SK-N-SH treated with all-trans-retinoic acid at 6 μM for 48 hours (cell line): ENCODE data around the gene FCER1A.

ENCODE experiments used
- ATAC-seq: fragments of 200-7000 bp; cut with Tn5 transposase; 3 replicates; pipeline ENCODE4 v1.9.1; 2020; ENCODE audit warnings: mild to moderate bottlenecking, moderate library complexity
- ARNTL ChIP-seq: fragments of 450-650 bp; formaldehyde crosslinking; IDR thresholded peaks from 2 replicates; pipeline ENCODE4 v1.5.0; 2020; ENCODE audit warnings: low read depth, mild to moderate bottlenecking, moderate library complexity, borderline replicate concordance
- BACH2 ChIP-seq: fragments of 250-450 bp; sonication (Bioruptor Pico); IDR thresholded peaks from 2 replicates; pipeline ENCODE4 v1.9.0; 2021; ENCODE audit warnings: mild to moderate bottlenecking, borderline replicate concordance
- CREB5 ChIP-seq: fragments of 250-450 bp; sonication (Bioruptor Pico); IDR thresholded peaks from 2 replicates; pipeline ENCODE4 v1.5.1; 2020; ENCODE audit warnings: low read depth, mild to moderate bottlenecking, moderate library complexity
- ESRRG ChIP-seq: fragments of 250-450 bp; sonication (Bioruptor Pico); IDR thresholded peaks from 2 replicates; pipeline ENCODE4 v1.6.1; 2021; ENCODE audit warnings: mild to moderate bottlenecking
- GLIS3 ChIP-seq: fragments of 250-450 bp; sonication (Bioruptor Pico); IDR thresholded peaks from 2 replicates; pipeline ENCODE4 v1.5.0; 2020; ENCODE audit warnings: mild to moderate bottlenecking, moderate library complexity
- ISL1 ChIP-seq: fragments of 250-450 bp; sonication (Bioruptor Pico); IDR thresholded peaks from 2 replicates; pipeline ENCODE4 v2.1.2; 2022; ENCODE audit warnings: mild to moderate bottlenecking, moderate library complexity
- OSR1 ChIP-seq: fragments of 250-450 bp; sonication (Bioruptor Pico); IDR thresholded peaks from 2 replicates; pipeline ENCODE4 v1.8.0; 2022; ENCODE audit warnings: moderate library complexity, mild to moderate bottlenecking, inconsistent platforms
- PATZ1 ChIP-seq: fragments of 250-450 bp; sonication (Bioruptor Pico); IDR thresholded peaks from 2 replicates; pipeline ENCODE4 v1.8.0; 2020; ENCODE audit warnings: mild to moderate bottlenecking, moderate library complexity, borderline replicate concordance
- POU6F1 ChIP-seq: fragments of 250-450 bp; sonication (Bioruptor Pico); IDR thresholded peaks from 2 replicates; pipeline ENCODE4 v1.8.0; 2021; ENCODE audit warnings: low read depth, mild to moderate bottlenecking, moderate library complexity, borderline replicate concordance
- PPARA ChIP-seq: fragments of 250-450 bp; sonication (Bioruptor Pico); IDR thresholded peaks from 2 replicates; pipeline ENCODE4 v1.5.0; 2020; ENCODE audit warnings: mild to moderate bottlenecking, borderline replicate concordance
- TCF4 ChIP-seq: fragments of 250-450 bp; sonication (Bioruptor Pico); IDR thresholded peaks from 2 replicates; pipeline ENCODE4 v1.8.0; 2021; ENCODE audit warnings: mild to moderate bottlenecking, moderate library complexity, borderline replicate concordance
- TOX ChIP-seq: fragments of 250-450 bp; sonication (Bioruptor Pico); IDR thresholded peaks from 2 replicates; pipeline ENCODE4 v1.8.0; 2021; ENCODE audit warnings: mild to moderate bottlenecking, moderate library complexity, borderline replicate concordance
- TSHZ2 ChIP-seq: fragments of 250-450 bp; sonication (Bioruptor Pico); IDR thresholded peaks from 2 replicates; pipeline ENCODE4 v1.5.0; 2020; ENCODE audit warnings: mild to moderate bottlenecking, moderate library complexity
- ZC3H10 ChIP-seq: fragments of 250-450 bp; sonication (Bioruptor Pico); IDR thresholded peaks from 2 replicates; pipeline ENCODE4 v1.5.1; 2021; ENCODE audit warnings: mild to moderate bottlenecking, moderate library complexity
- ZFP30 ChIP-seq: fragments of 450-650 bp; formaldehyde crosslinking; IDR thresholded peaks from 2 replicates; pipeline ENCODE4 v1.5.0; 2022; ENCODE audit warnings: mild to moderate bottlenecking, moderate library complexity
- ZNF565 ChIP-seq: fragments of 450-650 bp; formaldehyde crosslinking; conservative IDR thresholded peaks from 2 replicates; pipeline ENCODE4 v1.5.0; 2020; ENCODE audit warnings: low read depth, mild to moderate bottlenecking, moderate library complexity
- ZNF70 ChIP-seq: fragments of 450-650 bp; formaldehyde crosslinking; IDR thresholded peaks from 2 replicates; pipeline ENCODE4 v1.5.0; 2020; ENCODE audit warnings: mild to moderate bottlenecking, moderate library complexity

FCER1A gene

GRCh38 chr1:159289060-159289459, 13.1 kb upstream of the FCER1A start:
- no peak for ATAC-seq
- TF ChIP-seq ISL1 (CRISPR knock-in tag) (no peak), POU6F1 (CRISPR knock-in tag) (no peak), ZC3H10 (CRISPR knock-in tag) (no peak), BACH2 (CRISPR knock-in tag) (no peak), CREB5 (no peak)

- TF ChIP-seq TCF4: no peak
- no peak for TF ChIP-seq GLIS3 (CRISPR knock-in tag)
- no peak for TF ChIP-seq ZFP30 (CRISPR knock-in tag)
- TF ChIP-seq ZNF565 (CRISPR knock-in tag): no peak
- TF ChIP-seq PATZ1 (CRISPR knock-in tag): no peak
- TF ChIP-seq ISL1 (CRISPR knock-in tag): no peak
- no peak for TF ChIP-seq ESRRG (CRISPR knock-in tag)
- no peak for TF ChIP-seq BACH2 (CRISPR knock-in tag)
- no peak for TF ChIP-seq POU6F1 (CRISPR knock-in tag)
- no peak for TF ChIP-seq ZNF70 (CRISPR knock-in tag)
- no peak for TF ChIP-seq CREB5
- TF ChIP-seq OSR1: no peak
- TF ChIP-seq ZC3H10 (CRISPR knock-in tag): no peak
- TF ChIP-seq ARNTL (CRISPR knock-in tag): no peak
- TF ChIP-seq TOX (CRISPR knock-in tag): no peak
- no peak for TF ChIP-seq TSHZ2 (CRISPR knock-in tag)
- TF ChIP-seq, all 23 proteins: peak for 0
Observed at GRCh38 chr1:159291424-159291823, 10.7 kb upstream of the FCER1A start.

GRCh38 chr1:159296706-159297375, 5.3 kb upstream of the FCER1A start:
- no peak for ATAC-seq
- TF ChIP-seq PPARA (no peak), ZFP30 (CRISPR knock-in tag) (no peak)

More at GRCh38 chr1:159291424-159291823, 10.7 kb upstream of the FCER1A start:
- ATAC-seq: no peak
